GM23338 (cell line): ENCODE results near the gene PLEKHG4B.

Experiments used
- CTCF ChIP-seq, 2 experiments: fragments of 200-600 bp in 1 of 2; sonication (generic) in 1 of 2; conservative IDR thresholded peaks; 2 replicates each; pipeline versions ENCODE4 v1.5.1 to v1.6.1; 2016 to 2017; ENCODE audit warnings: antibody characterized with exemption in 2 of 2, low read depth in 2 of 2, mild to moderate bottlenecking in 2 of 2, moderate library complexity in 1 of 2
- EZH2 ChIP-seq: fragments of 200-600 bp; sonication (generic); IDR thresholded peaks from one replicate; pipeline ENCODE4 v1.8.0; 2017; ENCODE audit warnings: antibody characterized with exemption, mild to moderate bottlenecking, low read depth; ENCODE audit not compliant: unreplicated experiment
- JUNB ChIP-seq: IDR thresholded peaks from one replicate; pipeline ENCODE4 v1.6.1; 2016; ENCODE audit warnings: antibody characterized with exemption; ENCODE audit not compliant: unreplicated experiment
- POLR2AphosphoS5 ChIP-seq: IDR thresholded peaks from 2 replicates; pipeline ENCODE4 v1.6.1; 2016; ENCODE audit warnings: antibody characterized with exemption, low read depth
- REST ChIP-seq: IDR thresholded peaks from one replicate; pipeline ENCODE4 v1.6.1; 2018; ENCODE audit warnings: antibody characterized with exemption; ENCODE audit not compliant: unreplicated experiment
- ZNF114 ChIP-seq: fragments of 250-450 bp; sonication (Bioruptor Pico); IDR thresholded peaks from 2 replicates; pipeline ENCODE4 v1.5.0; 2020; ENCODE audit warnings: mild to moderate bottlenecking, moderate library complexity

GRCh38 chr5:184471-184870 lies 92.5 kb downstream of the PLEKHG4B start:
- TF ChIP-seq EZH2 (no peak), ZNF114 (CRISPR knock-in tag) (no peak), POLR2AphosphoS5 (no peak), CTCF (conservative IDR thresholded peaks at IDR 0.05; ENCODE audit: low read depth in 2 of 2) (no peak), JUNB (no peak), REST (no peak)
